HepG2 (cell line): ENCODE data around the gene CCDC154. TPM values are rescaled to one million over a fixed set of nuclear protein-coding genes. Genes with fewer than 3 reads are reported as not detected.

ENCODE experiments used
- CBFB ChIP-seq: sonication (generic); formaldehyde crosslinking; IDR thresholded peaks from 2 replicates; pipeline ENCODE4 v1.4.0; 2020; ENCODE audit warnings: missing genetic modification reagents
- ELF3 ChIP-seq: IDR thresholded peaks from 2 replicates; pipeline ENCODE4 v1.6.1; 2016; ENCODE audit warnings: missing genetic modification reagents, missing compliant biosample characterization
- EZH2 ChIP-seq: conservative IDR thresholded peaks from 2 replicates; pipeline ENCODE4 v1.6.1; 2012; ENCODE audit warnings: mild to moderate bottlenecking, low read depth, low read length, moderate library complexity
- GATAD1 ChIP-seq: IDR thresholded peaks from 2 replicates; pipeline ENCODE4 v1.6.1; 2016; ENCODE audit warnings: missing genetic modification reagents, missing compliant biosample characterization
- HNF4G ChIP-seq, 2 experiments: sonication (generic) in 1 of 2; formaldehyde crosslinking in 1 of 2; IDR thresholded peaks; 2 replicates each; pipeline versions ENCODE4 v1.4.0 to v1.6.1; 2011 to 2020; ENCODE audit warnings: borderline replicate concordance in 2 of 2, low read depth in 2 of 2, mild to moderate bottlenecking in 2 of 2, low read length in 1 of 2, missing genetic modification reagents in 1 of 2, moderate library complexity in 1 of 2
- MYPOP ChIP-seq: sonication (generic); formaldehyde crosslinking; IDR thresholded peaks from 2 replicates; pipeline ENCODE4 v1.8.1; 2023; ENCODE audit warnings: mild to moderate bottlenecking, moderate library complexity, missing genetic modification reagents
- RAD51 ChIP-seq: fragments of 450-650 bp; IDR thresholded peaks from 2 replicates; pipeline ENCODE4 v1.6.1; 2016; ENCODE audit warnings: borderline replicate concordance
- SNRNP70 ChIP-seq: fragments of 200-400 bp; formaldehyde crosslinking; IDR thresholded peaks from 2 replicates; pipeline ENCODE4 v1.6.1; 2017; ENCODE audit warnings: mild to moderate bottlenecking, low read depth, low read length, moderate library complexity
- TCF7 ChIP-seq: sonication (generic); IDR thresholded peaks from 2 replicates; pipeline ENCODE4 v1.6.1; 2016; ENCODE audit warnings: antibody characterized with exemption, low read depth
- XBP1 ChIP-seq: sonication (generic); formaldehyde crosslinking; IDR thresholded peaks from 2 replicates; pipeline ENCODE4 v1.5.0; 2020; ENCODE audit warnings: missing genetic modification reagents
- ZBTB49 ChIP-seq: sonication (generic); formaldehyde crosslinking; IDR thresholded peaks from 2 replicates; pipeline ENCODE4 v1.4.0; 2020; ENCODE audit warnings: missing genetic modification reagents, borderline replicate concordance
- ZC3H4 ChIP-seq: sonication (generic); formaldehyde crosslinking; IDR thresholded peaks from 2 replicates; pipeline ENCODE4 v1.4.0; 2020; ENCODE audit warnings: missing genetic modification reagents, borderline replicate concordance
- ZFP82 ChIP-seq: sonication (generic); formaldehyde crosslinking; IDR thresholded peaks from 2 replicates; pipeline ENCODE4 v1.5.1; 2020; ENCODE audit warnings: mild to moderate bottlenecking, missing genetic modification reagents, borderline replicate concordance
- ZKSCAN5 ChIP-seq: sonication (generic); formaldehyde crosslinking; IDR thresholded peaks from 2 replicates; pipeline ENCODE4 v1.5.1; 2020; ENCODE audit warnings: mild to moderate bottlenecking, missing genetic modification reagents
- ZNF17 ChIP-seq: sonication (generic); formaldehyde crosslinking; IDR thresholded peaks from 2 replicates; pipeline ENCODE4 v1.5.0; 2020; ENCODE audit warnings: mild to moderate bottlenecking, missing genetic modification reagents
- ZNF550 ChIP-seq: sonication (generic); formaldehyde crosslinking; IDR thresholded peaks from 2 replicates; pipeline ENCODE4 v1.4.0; 2020; ENCODE audit warnings: mild to moderate bottlenecking, missing genetic modification reagents, borderline replicate concordance
- ZNF563 ChIP-seq: sonication (generic); formaldehyde crosslinking; IDR thresholded peaks from 2 replicates; pipeline ENCODE4 v1.8.0; 2022; ENCODE audit warnings: mild to moderate bottlenecking, moderate library complexity, missing genetic modification reagents
- ZNF782 ChIP-seq: sonication (generic); formaldehyde crosslinking; IDR thresholded peaks from 2 replicates; pipeline ENCODE4 v1.4.0; 2020; ENCODE audit warnings: missing genetic modification reagents, mild to moderate bottlenecking, borderline replicate concordance
- ZNF790 ChIP-seq: sonication (generic); formaldehyde crosslinking; IDR thresholded peaks from 2 replicates; pipeline ENCODE4 v1.8.0; 2022; ENCODE audit warnings: missing genetic modification reagents, mild to moderate bottlenecking, borderline replicate concordance
- ZSCAN12 ChIP-seq: sonication (generic); formaldehyde crosslinking; IDR thresholded peaks from 2 replicates; pipeline ENCODE4 v1.9.0; 2021; ENCODE audit warnings: mild to moderate bottlenecking, missing genetic modification reagents
- ZSCAN30 ChIP-seq: sonication (generic); formaldehyde crosslinking; IDR thresholded peaks from 2 replicates; pipeline ENCODE4 v1.5.0; 2020; ENCODE audit warnings: mild to moderate bottlenecking, missing genetic modification reagents
- polyA plus RNA-seq, 8 experiments: library from polyadenylated mRNA; depleted of rRNA in 3 of 8; stranded (reverse) in 7 of 8; unstranded in 1 of 8; fragments of >200 nt; fragmentation: Illumina TruSeq in 4 of 8; extraction: Trizol in 4 of 8; gene quantifications; 2 replicates each; pipeline versions ENCODE4 v1.2.1 to v1.2.3, GENCODE V29; 2011 to 2016; ENCODE audit warnings: low read depth in 4 of 8, missing spikeins in 1 of 8, mixed read lengths in 1 of 8; ENCODE audit not compliant: insufficient read depth in 1 of 8
- total RNA-seq, 5 experiments: library from RNA; depleted of rRNA; stranded (reverse); fragments of >200 nt; fragmentation: Illumina TruSeq; extraction: Trizol; gene quantifications; 2 replicates each; pipeline ENCODE4 v1.2.3, GENCODE V29; 2016; ENCODE audit warnings: low read depth in 1 of 5
- TF ChIP-seq, protein P1 (sequence below): sonication (generic); formaldehyde crosslinking; IDR thresholded peaks from 2 replicates; pipeline ENCODE4 v1.4.0; 2020; ENCODE audit warnings: mild to moderate bottlenecking, missing genetic modification reagents
- TF ChIP-seq, protein P2 (sequence below): sonication (generic); formaldehyde crosslinking; IDR thresholded peaks from 2 replicates; pipeline ENCODE4 v1.5.1; 2020; ENCODE audit warnings: mild to moderate bottlenecking, missing genetic modification reagents, moderate library complexity

CCDC154 gene
- total and polyA plus RNA-seq, 2 of the 13 experiments (the other 11 are each of a cell fraction or from before 2014, with no cell fraction given): 0.92 to 1.5 TPM

DNA sequence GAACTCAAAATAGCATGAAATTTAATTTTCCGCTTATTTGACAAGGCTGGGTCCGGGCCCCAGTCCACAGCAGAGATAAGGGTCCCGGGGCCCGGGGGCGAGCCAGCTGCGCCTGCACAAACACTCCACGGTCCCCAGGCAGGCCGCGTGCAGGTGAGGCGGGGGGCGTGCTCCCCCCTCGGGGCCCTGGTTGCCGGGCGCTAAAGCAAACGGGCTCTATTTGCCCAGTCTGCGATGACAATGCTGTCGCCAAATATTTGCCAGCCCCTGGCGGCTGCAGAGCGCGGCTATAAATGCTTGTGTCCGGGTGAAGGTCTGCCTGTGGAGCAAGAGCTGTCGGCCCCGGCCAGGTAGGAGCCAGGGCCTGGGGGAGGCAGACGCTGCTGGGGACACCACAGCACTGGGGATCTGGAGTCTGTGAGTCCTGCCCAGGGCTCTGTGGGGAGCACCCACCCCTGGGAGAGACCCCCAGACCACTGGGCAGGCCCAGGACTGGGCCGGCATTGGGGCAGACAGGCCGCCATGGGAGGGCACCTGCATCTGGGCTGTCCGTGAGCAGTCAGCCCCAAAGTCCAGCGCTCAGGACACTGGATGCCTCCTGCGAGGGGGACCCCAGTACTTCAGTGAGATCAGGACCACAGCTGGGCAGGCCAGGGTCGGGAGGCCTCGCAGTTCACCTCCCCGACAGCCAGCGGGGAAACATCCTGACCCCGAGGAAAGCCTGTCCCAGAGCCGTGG is 13.4 kb downstream of the CCDC154 start, which contains the start of gene PERCC1 (continued):
- peak; percentile 79; the same call in 1 of the 2 replicates for TF ChIP-seq MYPOP (CRISPR knock-in tag)
- TF ChIP-seq ZNF790 (CRISPR knock-in tag): no peak
- TF ChIP-seq GATAD1: peak; percentile 59
- no peak for TF ChIP-seq XBP1 (CRISPR knock-in tag)
- TF ChIP-seq ZNF550 (CRISPR knock-in tag): no peak
- no peak for TF ChIP-seq EZH2
- TF ChIP-seq ZFP82: no peak
- TF ChIP-seq ZC3H4 (CRISPR knock-in tag): no peak
- TF ChIP-seq ELF3 (CRISPR knock-in tag): peak; percentile 20; the same call in 1 of the 2 replicates
- TF ChIP-seq, protein P1, sequence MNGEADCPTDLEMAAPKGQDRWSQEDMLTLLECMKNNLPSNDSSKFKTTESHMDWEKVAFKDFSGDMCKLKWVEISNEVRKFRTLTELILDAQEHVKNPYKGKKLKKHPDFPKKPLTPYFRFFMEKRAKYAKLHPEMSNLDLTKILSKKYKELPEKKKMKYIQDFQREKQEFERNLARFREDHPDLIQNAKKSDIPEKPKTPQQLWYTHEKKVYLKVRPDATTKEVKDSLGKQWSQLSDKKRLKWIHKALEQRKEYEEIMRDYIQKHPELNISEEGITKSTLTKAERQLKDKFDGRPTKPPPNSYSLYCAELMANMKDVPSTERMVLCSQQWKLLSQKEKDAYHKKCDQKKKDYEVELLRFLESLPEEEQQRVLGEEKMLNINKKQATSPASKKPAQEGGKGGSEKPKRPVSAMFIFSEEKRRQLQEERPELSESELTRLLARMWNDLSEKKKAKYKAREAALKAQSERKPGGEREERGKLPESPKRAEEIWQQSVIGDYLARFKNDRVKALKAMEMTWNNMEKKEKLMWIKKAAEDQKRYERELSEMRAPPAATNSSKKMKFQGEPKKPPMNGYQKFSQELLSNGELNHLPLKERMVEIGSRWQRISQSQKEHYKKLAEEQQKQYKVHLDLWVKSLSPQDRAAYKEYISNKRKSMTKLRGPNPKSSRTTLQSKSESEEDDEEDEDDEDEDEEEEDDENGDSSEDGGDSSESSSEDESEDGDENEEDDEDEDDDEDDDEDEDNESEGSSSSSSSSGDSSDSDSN: peak; percentile 81
- TF ChIP-seq SNRNP70: no peak
- TF ChIP-seq ZNF563 (CRISPR knock-in tag): peak; percentile 81; the same call in 1 of the 2 replicates
- no peak for TF ChIP-seq ZNF17 (CRISPR knock-in tag)
- TF ChIP-seq ZBTB49 (CRISPR knock-in tag): no peak
- no peak for TF ChIP-seq RAD51
- TF ChIP-seq ZSCAN30: no peak
- TF ChIP-seq ZKSCAN5 (CRISPR knock-in tag): no peak
- no peak for TF ChIP-seq ZSCAN12 (CRISPR knock-in tag)
- no peak for TF ChIP-seq TCF7
- 0 out of 2 replicates have a peak, but pooled peaks have one; percentile 39 for TF ChIP-seq CBFB
- TF ChIP-seq ZNF782 (CRISPR knock-in tag): no peak; the same call in 1 of the 2 replicates
- no peak for TF ChIP-seq HNF4G (IDR thresholded peaks at IDR 0.05; ENCODE audit: borderline replicate concordance, low read depth, low read length)
- TF ChIP-seq HNF4G (CRISPR knock-in tag; IDR thresholded peaks at IDR 0.05; ENCODE audit: borderline replicate concordance, low read depth): no peak
- TF ChIP-seq, protein P2, sequence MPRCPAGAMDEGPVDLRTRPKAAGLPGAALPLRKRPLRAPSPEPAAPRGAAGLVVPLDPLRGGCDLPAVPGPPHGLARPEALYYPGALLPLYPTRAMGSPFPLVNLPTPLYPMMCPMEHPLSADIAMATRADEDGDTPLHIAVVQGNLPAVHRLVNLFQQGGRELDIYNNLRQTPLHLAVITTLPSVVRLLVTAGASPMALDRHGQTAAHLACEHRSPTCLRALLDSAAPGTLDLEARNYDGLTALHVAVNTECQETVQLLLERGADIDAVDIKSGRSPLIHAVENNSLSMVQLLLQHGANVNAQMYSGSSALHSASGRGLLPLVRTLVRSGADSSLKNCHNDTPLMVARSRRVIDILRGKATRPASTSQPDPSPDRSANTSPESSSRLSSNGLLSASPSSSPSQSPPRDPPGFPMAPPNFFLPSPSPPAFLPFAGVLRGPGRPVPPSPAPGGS (CRISPR knock-in tag): no peak
